ENCODE measurements around the gene TMEM62. TPM values are rescaled to one million over a fixed set of nuclear protein-coding genes. Genes with fewer than 3 reads are reported as not detected.
A peak's percentile ranks its signal among the peaks of the same experiment; 100 is the strongest.

The TMEM62 gene
- total RNA-seq (2014; rRNA removed; shearing (Covaris generic)) = 15.8 and 16.1 TPM in 2 replicates

DNA sequence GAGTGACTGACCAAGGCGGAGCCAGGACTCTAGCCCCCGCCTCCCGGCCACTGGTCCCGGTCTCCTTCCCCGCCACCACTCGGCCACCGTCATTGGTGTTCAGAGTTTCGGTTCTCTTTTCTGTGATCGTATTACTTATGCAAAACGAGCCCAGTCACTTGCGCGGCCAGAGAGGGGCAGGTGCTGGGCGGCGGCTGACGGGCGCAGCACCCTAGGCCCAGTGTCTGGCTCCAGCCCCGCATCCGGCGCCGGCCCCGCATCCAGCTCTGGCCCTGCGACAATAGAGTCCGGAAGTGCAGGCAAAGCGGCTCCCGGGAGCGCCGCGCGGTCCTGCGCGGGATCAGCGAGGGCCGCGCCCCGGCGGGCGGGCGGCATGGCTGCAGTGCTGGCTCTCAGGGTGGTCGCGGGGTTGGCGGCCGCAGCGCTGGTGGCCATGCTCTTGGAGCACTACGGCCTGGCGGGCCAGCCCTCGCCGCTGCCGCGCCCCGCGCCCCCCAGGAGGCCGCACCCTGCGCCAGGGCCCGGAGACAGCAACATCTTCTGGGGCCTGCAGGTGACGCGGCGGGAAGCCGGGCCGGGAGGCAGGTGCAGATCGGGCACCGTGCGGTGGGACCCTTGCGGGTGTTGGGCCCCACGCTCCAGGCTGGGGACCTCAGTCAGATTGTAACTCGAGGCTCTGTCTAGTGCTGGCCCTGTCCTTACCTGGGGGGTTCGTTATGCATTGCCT is at the start of gene TMEM62:
TSS of gene TMEM62 (plus strand) at position 157 of the 727 bp plus-strand sequence. CDS start at position 374, 217 bp downstream.
- DNase-seq (ENCODE audit: low read depth) = peak; percentile 79

DNA sequence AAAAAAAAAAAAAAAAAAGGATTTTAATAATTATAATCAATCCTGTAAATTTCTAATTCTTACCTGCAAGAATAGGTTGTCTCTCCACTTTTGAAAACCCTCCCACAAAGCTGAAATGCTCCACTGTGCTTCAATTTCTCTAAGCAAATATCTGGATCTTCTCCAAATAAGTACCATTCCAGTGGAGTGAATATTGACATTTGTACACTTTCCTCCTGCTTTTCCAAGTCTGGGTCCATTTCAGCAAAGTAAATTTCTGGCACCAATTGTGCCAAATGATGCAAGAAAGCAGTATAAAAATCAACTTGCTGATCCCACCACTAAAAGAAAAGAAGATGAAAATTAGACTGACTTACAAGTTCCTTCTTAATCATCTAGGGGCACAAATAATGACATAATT is 47.5 kb upstream of the TMEM62 start:
- no peak for DNase-seq (ENCODE audit: low read depth)

- peak; percentile 9 for DNase-seq (ENCODE audit: low read depth)
Observed at GRCh38 chr15:43086551-43086950, 46.8 kb upstream of the TMEM62 start.

- DNase-seq (ENCODE audit: low read depth) = no peak
Observed at GRCh38 chr15:43091859-43092258, 41.5 kb upstream of the TMEM62 start.

- no peak for DNase-seq (ENCODE audit: low read depth)
Observed at GRCh38 chr15:43093026-43093425, 40.4 kb upstream of the TMEM62 start.

- DNase-seq (ENCODE audit: low read depth) = no peak
Observed at GRCh38 chr15:43094416-43095030, 38.9 kb upstream of the TMEM62 start.

DNA sequence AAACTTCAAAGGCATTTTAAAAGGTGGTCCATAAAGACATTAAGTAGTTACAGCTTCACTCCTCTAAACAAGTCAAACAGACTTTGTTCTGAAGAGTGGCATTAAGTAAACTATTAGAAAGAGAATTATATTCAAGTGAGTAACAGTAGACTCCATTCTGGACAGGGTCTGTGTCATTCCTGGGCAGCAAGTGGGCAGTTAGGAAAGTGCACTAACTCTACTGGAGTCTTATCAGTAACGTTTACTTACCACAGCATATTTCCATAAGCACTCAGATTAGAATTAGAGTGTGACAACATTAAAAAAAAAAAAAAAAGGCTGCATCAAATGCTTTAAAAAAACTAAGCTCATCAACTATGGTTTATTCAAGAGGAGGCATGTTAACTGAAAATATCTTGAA is 38.1 kb upstream of the TMEM62 start:
- DNase-seq (ENCODE audit: low read depth) = no peak

DNA sequence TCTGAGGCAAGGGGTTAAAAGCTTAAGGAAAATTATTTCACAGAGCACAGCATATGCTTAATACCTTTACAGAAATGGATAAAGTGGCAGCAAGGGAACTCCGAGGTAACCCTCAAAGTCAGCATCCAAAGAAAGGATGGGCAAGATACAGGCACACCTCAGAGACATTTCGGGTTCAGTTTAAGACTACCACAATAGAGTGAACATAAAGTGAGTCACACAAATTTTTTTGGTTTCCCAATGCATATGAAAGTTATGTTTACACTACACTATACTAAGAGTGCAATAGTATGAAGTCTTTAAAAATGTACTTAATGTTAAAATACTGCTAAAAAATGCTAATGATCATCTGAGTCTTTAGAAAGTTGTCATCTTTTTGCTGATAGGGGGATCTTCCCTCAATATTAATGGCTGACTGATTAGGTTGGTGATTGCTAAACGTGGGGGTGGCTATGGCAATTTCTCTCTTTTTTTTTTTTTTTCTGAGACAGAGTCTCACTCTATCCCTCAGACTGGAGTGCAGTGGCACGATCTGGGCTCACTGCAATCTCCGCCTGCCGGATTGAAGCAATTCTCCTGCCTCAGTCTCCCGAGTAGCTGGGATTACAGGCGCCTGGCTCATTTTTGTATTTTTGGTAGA is 37.6 kb upstream of the TMEM62 start:
- DNase-seq (ENCODE audit: low read depth) = no peak

DNA sequence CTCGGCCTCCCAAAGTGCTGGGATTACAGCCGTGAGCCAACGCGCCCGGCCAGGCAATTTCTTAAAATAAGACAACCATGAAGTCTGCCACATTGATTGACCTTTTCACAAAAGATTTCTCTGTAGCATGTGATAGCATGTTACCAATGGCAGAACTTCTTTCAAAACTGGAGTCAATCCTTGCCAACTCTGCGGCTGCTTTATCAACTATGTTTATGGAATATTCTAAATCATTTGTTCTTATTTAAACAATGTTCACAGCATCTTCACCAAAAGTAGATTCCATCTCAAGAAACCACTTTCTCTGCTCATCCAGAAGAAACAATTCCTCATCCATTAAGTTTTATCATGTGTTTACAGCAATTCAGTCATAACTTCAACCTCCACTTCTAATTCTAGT is 37.0 kb upstream of the TMEM62 start:
- DNase-seq (ENCODE audit: low read depth) = no peak

DNA sequence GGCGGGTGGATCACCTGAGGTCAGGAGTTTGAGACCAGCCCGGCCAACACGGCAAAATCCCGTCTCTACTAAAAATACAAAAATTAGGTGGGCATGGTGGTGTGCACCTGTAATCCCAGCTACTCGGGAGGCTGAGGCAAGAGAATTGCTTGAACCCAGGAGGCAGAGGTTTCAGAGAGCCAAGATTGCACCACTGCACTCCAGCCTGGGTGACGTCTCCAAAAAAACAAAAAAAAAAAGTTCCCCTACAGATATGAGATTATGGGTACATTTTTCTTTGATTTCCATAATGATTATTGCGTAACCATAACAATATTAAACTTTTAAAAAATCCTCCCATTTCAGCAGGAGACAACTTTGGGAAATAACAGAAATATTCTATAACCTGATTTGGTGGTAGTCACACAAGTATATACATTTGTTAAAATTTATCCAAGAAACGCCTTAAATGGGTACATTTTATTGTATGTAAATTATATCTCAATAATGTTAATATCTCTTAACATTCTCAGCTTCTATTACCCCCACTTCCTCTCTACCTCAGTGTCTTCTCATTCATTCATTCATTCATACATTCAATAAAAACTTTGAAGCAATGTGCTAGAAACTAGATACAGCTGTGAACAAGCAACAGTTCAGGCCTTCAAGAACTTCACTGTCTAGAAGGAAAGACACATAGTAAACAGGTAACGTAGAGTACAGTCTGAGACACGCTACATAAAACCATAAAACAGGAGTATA is 34.1 kb upstream of the TMEM62 start:
- no peak for DNase-seq (ENCODE audit: low read depth)

- DNase-seq (ENCODE audit: low read depth) = no peak
Observed at GRCh38 chr15:43100971-43101370, 32.4 kb upstream of the TMEM62 start.

DNA sequence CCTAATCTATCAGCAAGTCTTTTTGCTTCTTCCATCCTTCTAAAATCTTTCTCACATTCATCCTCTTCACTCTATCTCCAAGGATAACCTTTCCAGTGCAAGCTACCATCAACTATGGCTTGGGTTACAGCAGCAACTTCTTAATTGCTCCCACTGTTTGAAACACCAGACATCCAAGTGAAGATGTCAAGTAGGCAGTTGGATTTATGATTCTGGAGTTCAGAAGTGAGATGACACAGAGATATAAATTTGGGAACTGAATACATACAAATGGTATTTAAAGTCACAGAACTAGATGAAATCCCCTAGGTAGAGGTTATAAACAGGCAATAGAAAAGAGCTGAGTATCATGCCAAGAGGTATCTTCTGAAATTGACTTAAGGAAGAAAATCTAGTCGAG is 31.2 kb upstream of the TMEM62 start:
- no peak for DNase-seq (ENCODE audit: low read depth)

GRCh38 chr15:43103907-43104306 is 29.5 kb upstream of the TMEM62 start:
- no peak for DNase-seq (ENCODE audit: low read depth)

GRCh38 chr15:43104426-43104825 is 29.0 kb upstream of the TMEM62 start:
- DNase-seq (ENCODE audit: low read depth) = peak; percentile 15

- DNase-seq (ENCODE audit: low read depth) = peak; percentile 9
Observed at GRCh38 chr15:43105077-43105736, 28.2 kb upstream of the TMEM62 start.

DNA sequence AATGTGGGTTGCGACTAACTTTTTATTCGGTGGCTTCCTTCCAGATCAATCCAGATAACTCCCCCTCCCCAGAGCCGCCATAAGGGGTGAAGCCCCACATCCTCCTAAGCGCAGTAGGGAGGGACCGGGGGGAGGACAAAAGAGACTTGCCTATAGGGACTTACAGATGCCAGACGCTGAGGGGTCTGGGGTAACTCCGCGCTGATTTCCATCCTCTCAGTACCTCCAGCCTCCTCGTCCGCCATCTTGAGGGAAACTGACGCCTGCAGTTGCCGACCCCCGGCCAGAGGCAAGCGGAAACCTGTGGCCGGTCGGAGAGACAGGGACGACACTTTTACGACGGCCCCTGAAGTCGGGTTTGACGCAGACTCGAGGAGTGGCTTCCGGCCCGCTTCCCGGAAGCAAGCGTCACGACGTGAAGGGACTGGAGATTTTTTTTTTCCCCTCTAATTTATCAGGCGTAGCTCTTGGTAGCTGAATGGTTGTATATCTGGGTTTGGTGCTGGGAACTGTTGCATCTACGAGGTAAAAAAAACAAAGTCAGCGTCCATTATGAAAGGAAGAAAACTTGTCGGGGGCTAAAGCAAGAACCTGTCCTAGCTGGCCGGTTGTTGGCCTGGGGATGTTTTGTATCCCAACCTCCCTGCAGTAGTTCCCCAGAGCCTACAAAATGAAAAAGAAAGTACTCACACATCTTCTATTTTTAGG is 27.5 kb upstream of the TMEM62 start, which contains the start of gene UBR1:
TSS of gene UBR1 (minus strand) at position 261 of the 708 bp plus-strand sequence. CDS start at position 245, 16 bp downstream.
- DNase-seq (ENCODE audit: low read depth) = peak; percentile 95

- DNase-seq (ENCODE audit: low read depth) = no peak
Observed at GRCh38 chr15:43106486-43106829, 26.9 kb upstream of the TMEM62 start.

DNA sequence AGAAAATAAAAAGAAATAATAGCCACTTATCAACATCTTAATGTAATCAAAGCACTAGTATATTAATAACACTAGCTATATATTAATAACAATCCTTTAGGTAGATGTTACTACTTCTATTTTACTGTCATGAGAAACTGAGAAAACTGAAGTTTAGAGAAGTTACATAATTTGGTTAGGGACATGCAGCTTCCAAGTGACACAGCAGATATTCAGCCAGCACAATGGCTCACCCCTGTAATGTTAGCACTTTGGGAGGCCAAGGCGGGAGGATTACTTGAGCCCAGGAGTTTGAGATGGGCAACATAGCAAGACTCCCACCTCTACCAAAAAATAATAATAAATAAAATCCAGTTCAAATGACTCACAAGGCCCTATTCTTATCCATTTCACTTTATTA is 25.6 kb upstream of the TMEM62 start:
- no peak for DNase-seq (ENCODE audit: low read depth)

DNA sequence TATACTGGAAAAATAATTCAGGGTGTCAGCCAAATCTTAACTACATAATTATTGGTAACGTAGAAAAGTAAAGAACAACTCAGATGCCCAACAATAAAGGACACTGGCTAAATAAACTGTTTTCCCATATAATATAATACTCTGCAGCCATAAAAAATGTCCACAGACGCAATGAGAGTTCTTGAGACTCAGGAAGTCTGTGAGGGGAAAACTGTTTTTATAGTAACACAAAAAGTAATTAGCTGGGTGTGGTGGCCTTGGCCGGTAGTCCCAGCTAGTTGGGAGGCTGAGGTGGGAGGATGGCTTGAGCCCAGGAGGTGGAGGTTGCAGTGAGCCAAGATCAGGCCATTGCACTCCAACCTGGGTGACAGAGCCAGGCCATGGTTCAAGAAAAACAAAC is 22.0 kb upstream of the TMEM62 start:
- DNase-seq (ENCODE audit: low read depth) = no peak

- DNase-seq (ENCODE audit: low read depth) = no peak
Observed at GRCh38 chr15:43118286-43118685, 15.1 kb upstream of the TMEM62 start.

DNA sequence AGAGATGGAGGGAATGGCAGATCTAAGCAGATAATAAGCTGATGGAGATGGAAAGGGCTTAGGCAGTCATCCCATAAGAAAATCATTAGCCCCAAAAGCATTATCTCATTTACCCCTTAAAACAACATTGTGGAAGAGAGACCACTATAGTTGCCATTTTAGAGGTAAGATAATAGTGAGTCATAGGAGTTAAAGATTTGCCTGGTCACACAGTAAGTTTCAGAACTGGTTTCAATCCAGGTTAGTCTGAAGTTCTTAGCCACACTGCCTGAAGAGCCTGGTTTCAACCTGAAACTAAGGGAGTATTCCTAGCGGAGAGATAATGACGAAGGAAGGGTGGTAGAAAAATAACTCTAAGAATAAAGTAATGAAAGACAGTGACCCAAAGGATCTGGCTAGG is 14.6 kb upstream of the TMEM62 start:
- DNase-seq (ENCODE audit: low read depth) = no peak

All from RPMI7951 (cell line).